HepG2 (cell line): Measurements from ENCODE around the gene PDE4C. TPM values are rescaled to one million over a fixed set of nuclear protein-coding genes. Genes with fewer than 3 reads are reported as not detected.
A peak's percentile ranks its signal among the peaks of the same experiment; 100 is the strongest.

Source experiments
- ATAC-seq: fragments of 200-7000 bp; cut with Tn5 transposase; 3 replicates; pipeline ENCODE4 v1.9.1; 2020; ENCODE audit warnings: mild to moderate bottlenecking, moderate library complexity
- BruUV-seq: library from RNA; stranded (reverse); fragments of 400-500 nt; replicated peaks from 2 replicates; lab custom pipeline; 2021; lab: Mats Ljungman, UMichigan
- CTCF ChIA-PET: fragments of 300-600 bp; formaldehyde crosslinking; extraction: SDS; loops from one replicate; lab custom pipeline; 2021; ENCODE audit warnings: low total read pairs, inconsistent platforms, low intra/inter-chr PET ratio; lab: Yijun Ruan, JAX
- POLR2A ChIA-PET: fragments of 350-600 bp; sonication (Branson Sonifier 250); formaldehyde crosslinking; loops from one replicate; lab custom pipeline; 2020; ENCODE audit warnings: antibody characterized with exemption, inconsistent platforms; lab: Yijun Ruan, JAX
- DNase-seq: peaks from one replicate; pipeline ENCODE4 v3.0.0-alpha.2; 2015; ENCODE audit warnings: low spot score
- FAIRE-seq: peaks from 3 replicates; lab custom pipeline; 2011; peaks lifted over from hg19 to GRCh38; lab: Jason Lieb, UNC
- H2AFZ ChIP-seq: one replicate; pipeline ENCODE4 v1.6.1; 2011; ENCODE audit warnings: low read length, inconsistent platforms
- H3K27ac ChIP-seq: fragments of 300-600 bp; 3 replicates; pipeline ENCODE4 v1.8.0; 2011; ENCODE audit warnings: mixed run types, mild to moderate bottlenecking, mixed read lengths, low read length, inconsistent platforms; ENCODE audit not compliant: insufficient read depth; ENCODE audit errors: extremely low read length
- H3K27me3 ChIP-seq, 2 experiments: fragments of 200-600 bp in 1 of 2; 2 replicates in 1 of 2; 3 replicates in 1 of 2; pipeline versions ENCODE4 v1.6.0 to v1.8.0; 2011; ENCODE audit warnings: low read length in 2 of 2, mild to moderate bottlenecking in 2 of 2, moderate library complexity in 2 of 2, inconsistent platforms in 1 of 2; ENCODE audit not compliant: insufficient read depth in 2 of 2, control insufficient read depth in 1 of 2
- H3K36me3 ChIP-seq, 2 experiments: fragments of 200-600 bp in 1 of 2; replicated peaks in 1 of 2; 2 replicates in 1 of 2; 3 replicates in 1 of 2; pipeline versions ENCODE4 v1.5.1 to v1.8.0; 2011; ENCODE audit warnings: low read length in 2 of 2, inconsistent platforms in 1 of 2; ENCODE audit not compliant: insufficient read depth in 2 of 2, control insufficient read depth in 1 of 2
- H3K4me1 ChIP-seq: 2 replicates; pipeline ENCODE4 v1.5.1; 2012; ENCODE audit warnings: low read length, inconsistent platforms; ENCODE audit not compliant: insufficient read depth
- H3K4me2 ChIP-seq: 2 replicates; pipeline ENCODE4 v1.6.0; 2011; ENCODE audit warnings: low read depth, low read length, inconsistent platforms
- H3K4me3 ChIP-seq, 3 experiments: fragments of 200-600 bp in 1 of 3; sonication (generic), shearing (Covaris generic) in 1 of 3; replicated peaks in 1 of 3; 2 replicates each; pipeline ENCODE4 v1.5.1; 2011 to 2016; ENCODE audit warnings: low read length in 3 of 3, inconsistent platforms in 2 of 3, low read depth in 2 of 3, mild to moderate bottlenecking in 2 of 3, control low read depth in 1 of 3, mixed read lengths in 1 of 3; ENCODE audit not compliant: insufficient read depth in 1 of 3
- H3K79me2 ChIP-seq: one replicate; pipeline ENCODE4 v1.6.1; 2011; ENCODE audit warnings: low read length, inconsistent platforms; ENCODE audit not compliant: insufficient read depth
- H3K9ac ChIP-seq: 2 replicates; pipeline ENCODE4 v1.6.0; 2011; ENCODE audit warnings: mild to moderate bottlenecking, low read depth, low read length, inconsistent platforms; ENCODE audit not compliant: insufficient read depth
- H3K9me3 ChIP-seq: 2 replicates; pipeline ENCODE4 v1.5.1; 2012; ENCODE audit warnings: mild to moderate bottlenecking, low read length
- H4K20me1 ChIP-seq: 2 replicates; pipeline ENCODE4 v1.6.0; 2011; ENCODE audit warnings: inconsistent platforms, mild to moderate bottlenecking, low read length, moderate library complexity; ENCODE audit not compliant: insufficient read depth
- CEBPG ChIP-seq: IDR thresholded peaks from 2 replicates; pipeline ENCODE4 v1.6.1; 2016
- DPF2 ChIP-seq: sonication (generic); formaldehyde crosslinking; IDR thresholded peaks from 2 replicates; pipeline ENCODE4 v1.4.0; 2020; ENCODE audit warnings: mild to moderate bottlenecking, low read depth, missing genetic modification reagents, borderline replicate concordance
- ELF1 ChIP-seq: sonication (generic); formaldehyde crosslinking; IDR thresholded peaks from 2 replicates; pipeline ENCODE4 v1.4.0; 2020; ENCODE audit warnings: missing genetic modification reagents
- ELF3 ChIP-seq: IDR thresholded peaks from 2 replicates; pipeline ENCODE4 v1.6.1; 2016; ENCODE audit warnings: missing genetic modification reagents, missing compliant biosample characterization
- ELK4 ChIP-seq: sonication (generic); formaldehyde crosslinking; IDR thresholded peaks from 2 replicates; pipeline ENCODE4 v1.9.0; 2021; ENCODE audit warnings: missing genetic modification reagents, borderline replicate concordance
- KDM5B ChIP-seq: sonication (generic); formaldehyde crosslinking; IDR thresholded peaks from 2 replicates; pipeline ENCODE4 v1.4.0; 2020; ENCODE audit warnings: missing genetic modification reagents, mild to moderate bottlenecking, borderline replicate concordance
- POLR2A ChIP-seq, 2 experiments: IDR thresholded peaks; 2 replicates each; pipeline ENCODE4 v1.6.1; 2011; ENCODE audit warnings: low read depth in 2 of 2, low read length in 2 of 2, mild to moderate bottlenecking in 1 of 2, moderate library complexity in 1 of 2; ENCODE audit not compliant: insufficient read depth in 1 of 2
- RFX5 ChIP-seq: IDR thresholded peaks from 2 replicates; pipeline ENCODE4 v1.6.1; 2011; ENCODE audit warnings: low read depth, low read length, improper control_type of control experiment
- SMAD9 ChIP-seq: sonication (generic); formaldehyde crosslinking; IDR thresholded peaks from 2 replicates; pipeline ENCODE4 v1.5.1; 2020; ENCODE audit warnings: mild to moderate bottlenecking, missing genetic modification reagents
- TOE1 ChIP-seq: sonication (generic); formaldehyde crosslinking; IDR thresholded peaks from 2 replicates; pipeline ENCODE4 v1.4.0; 2020; ENCODE audit warnings: mild to moderate bottlenecking, missing genetic modification reagents
- ZBTB25 ChIP-seq: IDR thresholded peaks from 2 replicates; pipeline ENCODE4 v1.6.1; 2018; ENCODE audit warnings: missing genetic modification reagents
- WGBS: methylation state at CpG from one replicate; pipeline ENCODE4 v1.1.6; 2017; ENCODE audit warnings: low lambda C conversion rate; 5-methylcytosine and 5-hydroxymethylcytosine counted together
- in situ Hi-C: cut with HindIII; loops from 2 replicates; pipeline ENCODE4 v1.10.0; 2017; ENCODE audit warnings: low pct_unique_long_range_greater_than_20kb; ENCODE audit not compliant: extremely low pct_ligation_motif_present
- intact Hi-C: fragments of 100-400 bp; cut with micrococcal nuclease; formaldehyde crosslinking; loops from one replicate; pipeline ENCODE4 v1.10.0; 2022; ENCODE audit not compliant: unreplicated experiment
- polyA plus RNA-seq, 8 experiments: library from polyadenylated mRNA; depleted of rRNA in 3 of 8; stranded (reverse) in 7 of 8; unstranded in 1 of 8; fragments of >200 nt; fragmentation: Illumina TruSeq in 4 of 8; extraction: Trizol in 4 of 8; gene quantifications; 2 replicates each; pipeline versions ENCODE4 v1.2.1 to v1.2.3, GENCODE V29; 2011 to 2016; ENCODE audit warnings: low read depth in 4 of 8, missing spikeins in 1 of 8, mixed read lengths in 1 of 8; ENCODE audit not compliant: insufficient read depth in 1 of 8
- total RNA-seq, 5 experiments: library from RNA; depleted of rRNA; stranded (reverse); fragments of >200 nt; fragmentation: Illumina TruSeq; extraction: Trizol; gene quantifications; 2 replicates each; pipeline ENCODE4 v1.2.3, GENCODE V29; 2016; ENCODE audit warnings: low read depth in 1 of 5
- TF ChIP-seq, protein P1 (sequence below): sonication (generic); formaldehyde crosslinking; IDR thresholded peaks from 2 replicates; pipeline ENCODE4 v1.5.0; 2020; ENCODE audit warnings: mild to moderate bottlenecking, missing genetic modification reagents, borderline replicate concordance

The PDE4C gene
- total and polyA plus RNA-seq, 2 of the 13 experiments (the other 11 are each of a cell fraction or from before 2014, with no cell fraction given) = 1.4 to 14.0 TPM

DNA sequence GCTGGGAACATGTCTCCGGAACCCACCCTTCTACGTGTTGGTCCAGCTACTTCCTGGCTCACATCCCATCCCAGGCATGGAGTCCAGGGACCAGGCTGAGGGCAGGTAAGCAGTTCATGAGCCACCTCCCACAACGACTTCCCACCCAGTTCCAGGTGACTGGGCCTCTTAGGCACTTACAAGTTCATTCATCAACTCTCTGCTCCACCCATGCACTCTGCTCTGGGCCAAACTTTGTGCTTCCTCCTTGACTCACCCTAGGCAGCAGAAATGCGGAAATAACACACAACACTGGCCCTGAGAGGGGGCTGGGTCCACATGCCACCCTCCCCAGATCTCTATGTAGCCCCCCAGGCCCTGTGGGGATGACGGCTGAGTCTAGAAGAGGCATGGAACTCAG, 27.5 kb upstream of the PDE4C start:
- intact Hi-C loops = no loop called here
- Histone ChIP-seq H3K9ac (no peak overlapping the region), H3K27me3 (peaks cover 2 to 29% of the 10 kb centered on the region in 2 experiments; a peak in 4 of 5 replicates), H4K20me1 (no peaks in the 10 kb centered on the region), H3K27ac (no peak overlapping the region), H3K4me1 (peaks cover 21% of the 10 kb centered on the region), H2AFZ (no peak overlapping the region), H3K4me2 (no peak overlapping the region), H3K79me2 (no peaks in the 10 kb centered on the region), H3K4me3 (no peak overlapping the region), H3K36me3 (no peaks in the 10 kb centered on the region), H3K9me3 (no peaks in the 10 kb centered on the region)
- ChIA-PET CTCF (no interaction called here), POLR2A (no interaction called here)
- DNase-seq = no peak
- TF ChIP-seq DPF2 (CRISPR knock-in tag) (no peak), RFX5 (no peak), ELF1 (CRISPR knock-in tag) (0 out of 2 replicates have a peak, but pooled peaks have one; percentile 12), ELF3 (CRISPR knock-in tag) (0 out of 2 replicates have a peak, but pooled peaks have one; percentile 19), ZBTB25 (CRISPR knock-in tag) (no peak)
- in situ Hi-C loops = loop anchor here (5.0 kb wide), 1 partner anchor 46 kb away; no protein-coding TSS in a partner anchor
- ATAC-seq = no peak; the same call in 2 of the 3 replicates
- BruUV-seq = no TSS peak
- no peak for FAIRE-seq
- 19% methylated on average over 4 of the region's 5 CpGs for WGBS

GRCh38 chr19:18253130-18253529, 26.9 kb upstream of the PDE4C start:
- H3K27ac ChIP-seq = no peak overlapping the region
- H3K27me3 ChIP-seq = peaks cover 2 to 24% of the 10 kb centered on the region in 2 experiments; a peak in 4 of 5 replicates
- DNase-seq (no peak), ATAC-seq (no peak), FAIRE-seq (no peak)
- H3K36me3 ChIP-seq = no peaks in the 10 kb centered on the region
- no peak overlapping the region for H3K4me2 ChIP-seq
- H4K20me1 ChIP-seq = no peaks in the 10 kb centered on the region
- H3K4me1 ChIP-seq = peaks cover 21% of the 10 kb centered on the region
- no peaks in the 10 kb centered on the region for H3K9me3 ChIP-seq
- 13% methylated on average over 4 of the region's 4 CpGs for WGBS
- in situ Hi-C loops = loop anchor here (5.0 kb wide), 1 partner anchor 46 kb away; no protein-coding TSS in a partner anchor
- ChIA-PET CTCF (interaction anchor here (3.3 kb wide), 1 partner anchor 45 kb away, joined by 38 read pairs; no protein-coding TSS in a partner anchor), POLR2A (interaction anchor here (0.6 kb wide), 1 partner anchor 26 kb away, joined by 3 read pairs; no protein-coding TSS in a partner anchor)
- BruUV-seq = no TSS peak
- no peaks in the 10 kb centered on the region for H3K79me2 ChIP-seq
- intact Hi-C loops = no loop called here
- no peak overlapping the region for H2AFZ ChIP-seq
- no peak overlapping the region for H3K9ac ChIP-seq
- no peak overlapping the region for H3K4me3 ChIP-seq
- TF ChIP-seq DPF2 (CRISPR knock-in tag) = no peak
- TF ChIP-seq POLR2A (IDR thresholded peaks at IDR 0.05; ENCODE audit: insufficient read depth in 1 of 2, low read depth in 2 of 2, low read length in 2 of 2) = no peak
- no peak for TF ChIP-seq TOE1 (CRISPR knock-in tag)
- no peak for TF ChIP-seq SMAD9 (CRISPR knock-in tag)
- no peak for TF ChIP-seq KDM5B (CRISPR knock-in tag)
- TF ChIP-seq CEBPG (CRISPR knock-in tag) = peak; percentile 53
- no peak for TF ChIP-seq ELK4 (CRISPR knock-in tag)
- TF ChIP-seq, protein P1, sequence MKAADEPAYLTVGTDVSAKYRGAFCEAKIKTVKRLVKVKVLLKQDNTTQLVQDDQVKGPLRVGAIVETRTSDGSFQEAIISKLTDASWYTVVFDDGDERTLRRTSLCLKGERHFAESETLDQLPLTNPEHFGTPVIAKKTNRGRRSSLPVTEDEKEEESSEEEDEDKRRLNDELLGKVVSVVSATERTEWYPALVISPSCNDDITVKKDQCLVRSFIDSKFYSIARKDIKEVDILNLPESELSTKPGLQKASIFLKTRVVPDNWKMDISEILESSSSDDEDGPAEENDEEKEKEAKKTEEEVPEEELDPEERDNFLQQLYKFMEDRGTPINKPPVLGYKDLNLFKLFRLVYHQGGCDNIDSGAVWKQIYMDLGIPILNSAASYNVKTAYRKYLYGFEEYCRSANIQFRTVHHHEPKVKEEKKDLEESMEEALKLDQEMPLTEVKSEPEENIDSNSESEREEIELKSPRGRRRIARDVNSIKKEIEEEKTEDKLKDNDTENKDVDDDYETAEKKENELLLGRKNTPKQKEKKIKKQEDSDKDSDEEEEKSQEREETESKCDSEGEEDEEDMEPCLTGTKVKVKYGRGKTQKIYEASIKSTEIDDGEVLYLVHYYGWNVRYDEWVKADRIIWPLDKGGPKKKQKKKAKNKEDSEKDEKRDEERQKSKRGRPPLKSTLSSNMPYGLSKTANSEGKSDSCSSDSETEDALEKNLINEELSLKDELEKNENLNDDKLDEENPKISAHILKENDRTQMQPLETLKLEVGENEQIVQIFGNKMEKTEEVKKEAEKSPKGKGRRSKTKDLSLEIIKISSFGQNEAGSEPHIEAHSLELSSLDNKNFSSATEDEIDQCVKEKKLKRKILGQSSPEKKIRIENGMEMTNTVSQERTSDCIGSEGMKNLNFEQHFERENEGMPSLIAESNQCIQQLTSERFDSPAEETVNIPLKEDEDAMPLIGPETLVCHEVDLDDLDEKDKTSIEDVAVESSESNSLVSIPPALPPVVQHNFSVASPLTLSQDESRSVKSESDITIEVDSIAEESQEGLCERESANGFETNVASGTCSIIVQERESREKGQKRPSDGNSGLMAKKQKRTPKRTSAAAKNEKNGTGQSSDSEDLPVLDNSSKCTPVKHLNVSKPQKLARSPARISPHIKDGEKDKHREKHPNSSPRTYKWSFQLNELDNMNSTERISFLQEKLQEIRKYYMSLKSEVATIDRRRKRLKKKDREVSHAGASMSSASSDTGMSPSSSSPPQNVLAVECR (CRISPR knock-in tag) = no peak
